GM10266 (cell line): Measurements from ENCODE around the gene CTSK.
"Not testable (repeated sequence)": the region's sequence is repeated elsewhere in the genome, so short reads cannot be mapped to it uniquely, and the experiment has no call there.

Experiments used
- DNase-seq: peaks from one replicate; pipeline ENCODE4 v3.0.0; 2012; ENCODE audit errors: extremely low spot score
- TF ChIP-seq, protein P1 (sequence below): IDR thresholded peaks from 2 replicates; pipeline ENCODE4 v1.5.1; 2012; ENCODE audit warnings: mild to moderate bottlenecking, low read depth; ENCODE audit not compliant: control insufficient read depth, insufficient read depth; ENCODE audit errors: missing control alignments

CTSK gene

GRCh38 chr1:150772326-150772725 lies 35.7 kb downstream of the CTSK start:
- TF ChIP-seq, protein P1, sequence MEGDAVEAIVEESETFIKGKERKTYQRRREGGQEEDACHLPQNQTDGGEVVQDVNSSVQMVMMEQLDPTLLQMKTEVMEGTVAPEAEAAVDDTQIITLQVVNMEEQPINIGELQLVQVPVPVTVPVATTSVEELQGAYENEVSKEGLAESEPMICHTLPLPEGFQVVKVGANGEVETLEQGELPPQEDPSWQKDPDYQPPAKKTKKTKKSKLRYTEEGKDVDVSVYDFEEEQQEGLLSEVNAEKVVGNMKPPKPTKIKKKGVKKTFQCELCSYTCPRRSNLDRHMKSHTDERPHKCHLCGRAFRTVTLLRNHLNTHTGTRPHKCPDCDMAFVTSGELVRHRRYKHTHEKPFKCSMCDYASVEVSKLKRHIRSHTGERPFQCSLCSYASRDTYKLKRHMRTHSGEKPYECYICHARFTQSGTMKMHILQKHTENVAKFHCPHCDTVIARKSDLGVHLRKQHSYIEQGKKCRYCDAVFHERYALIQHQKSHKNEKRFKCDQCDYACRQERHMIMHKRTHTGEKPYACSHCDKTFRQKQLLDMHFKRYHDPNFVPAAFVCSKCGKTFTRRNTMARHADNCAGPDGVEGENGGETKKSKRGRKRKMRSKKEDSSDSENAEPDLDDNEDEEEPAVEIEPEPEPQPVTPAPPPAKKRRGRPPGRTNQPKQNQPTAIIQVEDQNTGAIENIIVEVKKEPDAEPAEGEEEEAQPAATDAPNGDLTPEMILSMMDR: no peak
- DNase-seq: no peak

GRCh38 chr1:150767704-150768103 lies 40.4 kb downstream of the CTSK start:
- DNase-seq: not testable (repeated sequence)

- not testable (repeated sequence) for DNase-seq
Observed at GRCh38 chr1:150765977-150766301, 42.1 kb downstream of the CTSK start.

GRCh38 chr1:150765296-150765976 lies 42.6 kb downstream of the CTSK start, which contains the start of gene CTSS:
CTSS (minus strand) TSS chr1:150765778; CDS start chr1:150764763, 1,015 bp downstream.
- peak; percentile 72 for DNase-seq
- TF ChIP-seq, protein P1: no peak

DNA sequence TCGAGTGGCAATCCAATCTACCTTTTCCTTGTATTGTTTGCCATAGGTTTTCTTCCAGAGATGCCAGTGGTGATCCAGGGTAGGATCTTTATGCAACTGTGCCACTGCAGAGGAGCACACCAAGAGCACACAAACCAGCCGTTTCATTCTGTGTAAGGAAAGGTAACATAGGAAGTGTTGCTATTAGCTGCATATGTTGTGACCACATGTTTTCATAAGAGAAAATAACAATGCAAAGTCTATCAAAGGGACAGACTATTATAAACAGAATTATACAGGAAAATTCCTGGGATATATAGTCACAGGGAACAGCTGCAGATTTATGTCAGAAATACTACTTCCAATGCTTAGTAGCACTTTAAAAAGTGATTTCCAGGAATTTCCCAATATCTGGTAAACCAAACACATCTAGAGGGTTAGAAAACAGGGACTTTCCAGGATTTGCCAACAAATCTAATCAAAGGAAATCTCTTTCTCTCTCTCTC lies 43.4 kb downstream of the CTSK start:
- TF ChIP-seq, protein P1: no peak
- DNase-seq: no peak

GRCh38 chr1:150763018-150763417 lies 45.0 kb downstream of the CTSK start:
- DNase-seq: no peak
- TF ChIP-seq, protein P1: no peak

DNA sequence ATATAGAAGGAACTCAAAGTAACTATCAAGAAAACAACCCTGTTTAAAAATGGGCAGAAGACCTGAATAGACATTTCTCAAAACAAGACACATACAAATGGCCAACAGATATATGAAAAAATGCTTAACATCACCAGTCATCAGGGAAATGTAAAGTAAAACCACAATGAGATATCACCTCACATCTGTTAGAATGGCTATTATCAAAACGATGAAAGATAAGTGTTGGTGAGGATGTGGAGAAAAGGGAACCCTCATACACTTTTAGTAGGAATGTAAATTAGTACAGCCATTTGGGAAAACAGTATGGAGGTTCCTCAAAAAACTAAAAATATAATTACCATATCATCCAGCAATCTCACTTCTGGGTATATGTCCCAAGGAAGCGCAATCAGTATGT lies 45.5 kb downstream of the CTSK start:
- TF ChIP-seq, protein P1: no peak
- no peak for DNase-seq

DNA sequence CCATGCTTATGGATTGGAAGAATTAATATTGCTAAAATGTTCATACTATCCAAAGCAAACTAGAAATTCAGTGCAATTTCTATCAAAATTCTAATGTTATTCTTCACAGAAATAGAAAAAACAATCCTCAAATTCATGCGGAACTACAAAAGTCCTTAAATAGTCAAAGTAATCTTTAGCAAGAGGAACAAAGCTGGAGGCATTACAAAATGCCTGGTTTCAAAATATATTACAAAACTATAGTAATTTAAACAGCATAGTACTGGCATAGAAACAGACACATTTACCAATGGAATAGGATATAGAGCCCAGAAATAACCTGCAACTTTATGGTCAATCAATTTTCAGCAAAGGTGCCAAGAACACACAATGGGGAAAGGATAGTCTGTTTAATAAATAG lies 46.3 kb downstream of the CTSK start:
- no peak for DNase-seq
- TF ChIP-seq, protein P1: no peak
